ENCODE results near the gene CELA2B. TPM values are rescaled to one million over a fixed set of nuclear protein-coding genes. Genes with fewer than 3 reads are reported as not detected.

Gene CELA2B
- not detected for total RNA-seq

DNA sequence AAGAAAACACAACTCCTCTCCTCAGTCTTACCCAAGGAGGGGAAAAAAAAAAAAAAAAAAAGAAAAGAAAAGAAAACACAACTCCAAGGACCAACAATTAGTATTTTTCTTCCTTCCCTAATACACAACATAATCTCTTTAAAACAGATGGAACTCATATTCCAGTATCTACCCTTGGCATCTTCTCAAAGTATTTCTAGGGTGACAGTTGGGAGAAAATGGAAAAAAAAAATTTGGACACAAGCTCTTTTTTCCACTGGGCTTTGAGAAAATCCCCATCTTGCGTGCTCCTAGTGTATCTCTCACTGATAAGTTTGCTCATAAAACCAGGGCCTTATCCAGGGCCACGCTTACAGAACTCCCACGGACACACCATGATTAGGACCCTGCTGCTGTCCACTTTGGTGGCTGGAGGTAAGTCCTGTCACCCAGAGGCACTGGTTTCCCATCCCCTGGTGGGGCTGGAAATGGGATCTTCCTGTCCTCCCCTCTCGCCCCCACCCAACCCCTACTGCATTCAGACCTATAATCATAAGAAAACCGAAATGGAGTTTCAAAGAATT is at the start of gene CELA2B:
Gene CELA2B, plus strand, starts transcription at position 353 of the 563 bp plus-strand sequence. Its CDS starts 22 bp downstream, at position 375.
- TF ChIP-seq, protein P1, sequence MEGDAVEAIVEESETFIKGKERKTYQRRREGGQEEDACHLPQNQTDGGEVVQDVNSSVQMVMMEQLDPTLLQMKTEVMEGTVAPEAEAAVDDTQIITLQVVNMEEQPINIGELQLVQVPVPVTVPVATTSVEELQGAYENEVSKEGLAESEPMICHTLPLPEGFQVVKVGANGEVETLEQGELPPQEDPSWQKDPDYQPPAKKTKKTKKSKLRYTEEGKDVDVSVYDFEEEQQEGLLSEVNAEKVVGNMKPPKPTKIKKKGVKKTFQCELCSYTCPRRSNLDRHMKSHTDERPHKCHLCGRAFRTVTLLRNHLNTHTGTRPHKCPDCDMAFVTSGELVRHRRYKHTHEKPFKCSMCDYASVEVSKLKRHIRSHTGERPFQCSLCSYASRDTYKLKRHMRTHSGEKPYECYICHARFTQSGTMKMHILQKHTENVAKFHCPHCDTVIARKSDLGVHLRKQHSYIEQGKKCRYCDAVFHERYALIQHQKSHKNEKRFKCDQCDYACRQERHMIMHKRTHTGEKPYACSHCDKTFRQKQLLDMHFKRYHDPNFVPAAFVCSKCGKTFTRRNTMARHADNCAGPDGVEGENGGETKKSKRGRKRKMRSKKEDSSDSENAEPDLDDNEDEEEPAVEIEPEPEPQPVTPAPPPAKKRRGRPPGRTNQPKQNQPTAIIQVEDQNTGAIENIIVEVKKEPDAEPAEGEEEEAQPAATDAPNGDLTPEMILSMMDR (IDR thresholded peaks at IDR 0.05; ENCODE audit: low read depth) = no peak

DNA sequence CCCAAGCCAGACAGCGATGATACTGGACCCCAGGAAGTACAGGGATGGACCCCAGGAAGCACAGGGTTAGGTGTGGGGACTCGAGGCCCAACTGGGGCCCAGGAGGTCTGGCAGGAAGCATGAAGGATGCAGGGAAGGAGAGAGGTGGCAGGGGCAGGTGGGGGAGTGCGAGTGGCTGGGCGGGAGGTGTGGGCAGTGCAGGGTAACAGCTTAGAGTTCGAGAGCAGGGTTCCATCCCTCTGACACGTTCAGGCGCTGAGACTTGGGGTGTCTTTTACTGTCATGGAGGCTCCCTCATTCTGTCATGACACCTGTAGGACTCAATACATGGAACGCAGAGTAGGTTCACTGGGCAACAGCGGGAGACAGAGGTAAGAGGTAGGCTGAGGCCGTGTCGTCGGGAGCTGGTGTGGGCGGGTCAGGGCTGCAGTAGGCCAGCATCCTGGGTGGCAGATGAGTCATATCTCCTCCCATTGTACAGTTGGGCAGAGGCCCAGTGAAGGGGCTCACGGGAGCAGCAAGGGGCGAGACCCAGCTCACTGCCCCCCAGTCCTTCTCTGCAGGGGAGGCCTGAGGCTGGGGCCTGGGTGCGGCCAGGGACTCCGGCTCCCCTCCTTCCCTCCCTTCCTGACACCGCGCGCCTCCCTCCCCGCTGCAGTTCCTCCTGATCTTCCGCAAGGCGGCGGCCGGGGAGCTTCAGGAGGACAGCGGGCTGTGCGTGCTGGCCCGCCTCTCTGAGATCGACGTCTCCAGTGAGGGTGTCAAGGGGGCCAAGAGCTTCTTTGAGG is 49.2 kb upstream of the CELA2B start:
- TF ChIP-seq, protein P1 (IDR thresholded peaks at IDR 0.05; ENCODE audit: low read depth) = no peak

- TF ChIP-seq, protein P1 (IDR thresholded peaks at IDR 0.05; ENCODE audit: low read depth) = no peak
These were observed 48.6 kb upstream of the CELA2B start for GRCh38 chr1:15427280-15427666.

DNA sequence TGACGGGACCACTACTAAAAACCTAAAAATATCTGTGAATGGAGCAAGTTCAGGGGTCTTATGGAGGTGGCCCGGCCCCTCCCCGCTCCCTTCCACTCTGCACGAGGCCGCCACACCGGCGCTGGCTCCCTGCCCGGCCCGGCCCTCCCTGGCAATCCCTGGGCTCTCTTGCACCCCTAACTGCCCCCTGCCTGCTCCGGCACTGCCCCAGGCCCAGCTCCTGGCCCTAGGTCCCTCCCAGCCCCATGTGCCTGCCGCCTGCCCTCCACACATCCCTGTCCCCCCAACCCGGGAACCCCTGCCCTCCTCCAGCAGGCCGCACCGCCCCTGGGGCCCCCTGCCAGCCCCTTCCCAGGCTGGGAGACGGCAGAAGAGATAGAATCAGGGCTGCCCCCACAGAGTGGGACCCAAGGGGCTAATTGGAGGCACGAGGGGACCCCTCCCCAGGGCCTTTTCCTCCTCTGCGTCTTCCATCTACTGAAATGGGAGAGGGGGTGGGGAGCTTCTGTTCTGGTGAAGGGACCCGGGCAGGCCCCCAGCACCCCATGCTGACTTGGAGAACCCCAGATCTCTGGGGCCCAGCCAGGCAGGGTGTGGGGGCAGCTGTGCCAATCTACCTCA is 47.0 kb upstream of the CELA2B start:
- TF ChIP-seq, protein P1 (IDR thresholded peaks at IDR 0.05; ENCODE audit: low read depth) = no peak

DNA sequence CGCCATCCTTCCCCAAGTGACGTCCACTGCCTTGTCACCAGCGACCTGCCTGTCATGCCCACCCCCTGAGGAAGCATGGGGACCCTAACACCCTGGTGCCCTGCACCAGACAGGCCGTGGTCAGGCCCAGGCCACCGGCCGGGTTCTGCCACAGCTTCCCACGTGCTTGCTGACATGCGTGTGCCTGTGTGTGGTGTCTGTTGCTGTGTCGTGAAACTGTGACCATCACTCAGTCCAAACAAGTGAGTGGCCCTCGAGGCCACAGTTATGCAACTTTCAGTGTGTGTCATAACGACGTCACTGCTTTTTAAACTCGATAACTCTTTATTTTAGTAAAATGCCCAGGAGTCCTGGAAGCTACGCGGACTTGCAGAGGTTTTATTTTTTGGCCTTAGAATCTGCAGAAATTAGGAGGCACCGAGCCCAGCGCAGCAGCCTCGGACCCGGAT is 46.2 kb upstream of the CELA2B start:
- TF ChIP-seq, protein P1 (IDR thresholded peaks at IDR 0.05; ENCODE audit: low read depth) = no peak

DNA sequence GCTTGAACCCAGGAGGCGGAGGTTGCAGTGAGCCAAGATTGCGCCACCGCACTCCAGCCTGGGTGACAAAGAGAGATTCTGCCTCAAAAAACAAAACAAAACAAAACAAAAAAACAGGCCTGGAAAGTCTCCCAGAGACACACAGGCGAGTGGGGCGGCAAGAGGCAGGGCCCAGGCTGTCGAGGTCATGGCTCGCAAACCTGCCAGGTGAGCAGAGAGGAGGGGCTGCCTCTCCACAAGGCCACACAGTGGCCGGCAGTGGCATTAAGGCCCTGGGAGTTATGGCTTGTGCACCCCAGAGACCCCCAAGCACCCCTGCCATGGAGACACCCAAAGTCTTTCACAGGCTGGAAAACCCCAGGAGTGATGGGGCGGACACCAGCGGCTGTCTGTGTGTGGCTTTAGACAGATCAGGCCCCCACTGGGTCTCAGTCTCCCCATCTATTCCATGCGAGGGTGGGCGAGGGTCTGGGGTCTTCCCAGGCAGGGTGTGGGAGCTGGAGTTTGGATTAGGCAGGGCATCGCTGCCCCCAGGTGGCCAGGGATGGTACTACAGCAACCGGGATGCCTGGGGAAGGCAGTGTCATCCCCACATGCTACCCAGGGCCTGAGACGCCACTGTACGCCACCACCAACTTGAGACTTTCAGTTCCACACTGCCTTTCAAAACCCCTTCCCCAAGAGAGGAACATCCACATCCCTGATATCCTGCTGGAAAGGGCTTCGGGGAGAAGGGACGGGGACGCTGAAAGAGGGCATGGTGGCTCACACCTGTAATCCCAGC is 44.9 kb upstream of the CELA2B start:
- TF ChIP-seq, protein P1 (IDR thresholded peaks at IDR 0.05; ENCODE audit: low read depth) = no peak
